Measurements from ENCODE around the gene TCHH. TPM values are rescaled to one million over a fixed set of nuclear protein-coding genes. Genes with fewer than 3 reads are reported as not detected.

TCHH gene
- total and polyA plus RNA-seq, 4 donors, result 0.05 to 0.33 (median 0.08) TPM

DNA sequence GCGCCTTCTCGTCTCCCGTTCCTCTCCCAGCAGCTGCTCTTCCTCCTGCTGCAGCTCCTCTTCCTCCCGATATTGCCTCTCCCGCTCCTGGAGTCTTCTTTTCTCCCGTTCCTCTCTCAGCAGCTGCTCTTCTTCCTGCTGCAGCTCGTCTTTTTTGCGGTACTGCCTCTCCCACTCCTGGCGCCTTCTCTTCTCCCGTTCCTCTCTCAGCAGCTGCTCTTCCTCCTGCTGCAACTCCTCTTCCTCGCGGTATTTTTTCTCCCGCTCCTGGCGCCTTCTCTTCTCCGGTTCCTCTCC is 5.3 kb downstream of the TCHH start:
- WGBS, result 7% methylated on average over 15 of the region's 15 CpGs
- TF ChIP-seq GABPA (IDR thresholded peaks at IDR 0.05 in 1 of 2, conservative IDR thresholded peaks at IDR 0.05 in 1 of 2), result no peak
- no peak for TF ChIP-seq EGR1 (IDR thresholded peaks at IDR 0.05; ENCODE audit: low read depth in 2 of 2)
- TF ChIP-seq FOXA1 (IDR thresholded peaks at IDR 0.05), result no peak
- no peak for TF ChIP-seq TAF1 (conservative IDR thresholded peaks at IDR 0.05)
- Histone ChIP-seq H3K9ac (ENCODE audit: low read depth in 1 of 2, low read length in 2 of 2) (no peak overlapping the region), H3K9me3 (ENCODE audit: control insufficient read depth in 4 of 4, low read length in 3 of 4) (no peaks in the 10 kb centered on the region), H3K27me3 (ENCODE audit: control insufficient read depth in 4 of 4, insufficient read depth in 4 of 4, low read length in 3 of 4) (peaks cover 0 to 26% (median 15%) of the 10 kb centered on the region in 4 donors), H3K36me3 (ENCODE audit: control insufficient read depth in 4 of 4, insufficient read depth in 3 of 4, low read depth in 1 of 4, low read length in 3 of 4) (no peaks in the 10 kb centered on the region), H3K4me3 (ENCODE audit: low read depth in 1 of 3, low read length in 3 of 3) (peak overlapping the region in 1 of 3 donors; percentile 14), H3K4me1 (ENCODE audit: control insufficient read depth in 4 of 4, insufficient read depth in 4 of 4, low read length in 3 of 4) (peaks cover 4 to 49% (median 37%) of the 10 kb centered on the region in 4 donors), H3K27ac (ENCODE audit: low read depth in 1 of 2, low read length in 2 of 2) (no peak overlapping the region)
- DNase-seq (ENCODE audit: low spot score), result no peak

- no peaks in the 10 kb centered on the region for H3K9me3 ChIP-seq (ENCODE audit: control insufficient read depth in 4 of 4, low read length in 3 of 4)
- no peak overlapping the region for H3K27ac ChIP-seq (ENCODE audit: low read depth in 1 of 2, low read length in 2 of 2)
- no peak for DNase-seq (ENCODE audit: low spot score)
- WGBS, result 9% methylated on average over 31 of the region's 31 CpGs
- TF ChIP-seq EGR1 (IDR thresholded peaks at IDR 0.05; ENCODE audit: low read depth in 2 of 2) (no peak), ZBTB33 (IDR thresholded peaks at IDR 0.05) (no peak), FOXA2 (IDR thresholded peaks at IDR 0.05) (no peak), RAD21 (IDR thresholded peaks at IDR 0.05) (no peak), FOXA1 (IDR thresholded peaks at IDR 0.05) (no peak)
- H3K36me3 ChIP-seq (ENCODE audit: control insufficient read depth in 4 of 4, insufficient read depth in 3 of 4, low read depth in 1 of 4, low read length in 3 of 4), result no peaks in the 10 kb centered on the region
- peak overlapping the region in 1 of 3 donors; percentile 14 for H3K4me3 ChIP-seq (ENCODE audit: low read depth in 1 of 3, low read length in 3 of 3)
- H3K9ac ChIP-seq (ENCODE audit: low read depth in 1 of 2, low read length in 2 of 2), result no peak overlapping the region
- H3K4me1 ChIP-seq (ENCODE audit: control insufficient read depth in 4 of 4, insufficient read depth in 4 of 4, low read length in 3 of 4), result peaks cover 4 to 49% (median 37%) of the 10 kb centered on the region in 4 donors
- H3K27me3 ChIP-seq (ENCODE audit: control insufficient read depth in 4 of 4, insufficient read depth in 4 of 4, low read length in 3 of 4), result peaks cover 0 to 30% (median 12%) of the 10 kb centered on the region in 4 donors
Measured at GRCh38 chr1:152109231-152109997, 5.8 kb downstream of the TCHH start.

DNA sequence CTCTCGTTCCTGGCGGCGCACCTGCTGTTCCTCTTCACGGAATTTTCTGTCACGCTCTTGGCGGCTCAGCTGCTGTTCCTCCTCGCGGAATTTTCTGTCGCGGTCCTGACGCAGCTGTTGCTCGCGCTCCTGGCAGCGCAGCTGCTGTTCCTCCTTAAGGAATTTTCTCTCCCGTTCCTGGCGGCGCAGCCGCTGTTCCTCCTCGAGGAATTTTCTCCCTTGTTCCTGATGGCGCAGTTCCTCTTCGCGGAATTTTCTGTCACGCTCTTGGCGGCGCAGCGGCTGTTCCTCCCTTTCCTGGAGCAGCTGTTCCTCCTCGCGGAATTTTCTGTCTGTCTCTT is 6.4 kb downstream of the TCHH start:
- WGBS, result 14% methylated on average over 28 of the region's 28 CpGs
- no peak for DNase-seq (ENCODE audit: low spot score)
- Histone ChIP-seq H3K4me1 (ENCODE audit: control insufficient read depth in 4 of 4, insufficient read depth in 4 of 4, low read length in 3 of 4) (peaks cover 4 to 49% (median 37%) of the 10 kb centered on the region in 4 donors), H3K27ac (ENCODE audit: low read depth in 1 of 2, low read length in 2 of 2) (no peak overlapping the region), H3K9ac (ENCODE audit: low read depth in 1 of 2, low read length in 2 of 2) (no peak overlapping the region), H3K36me3 (ENCODE audit: control insufficient read depth in 4 of 4, insufficient read depth in 3 of 4, low read depth in 1 of 4, low read length in 3 of 4) (no peaks in the 10 kb centered on the region), H3K27me3 (ENCODE audit: control insufficient read depth in 4 of 4, insufficient read depth in 4 of 4, low read length in 3 of 4) (peaks cover 0 to 30% (median 11%) of the 10 kb centered on the region in 4 donors), H3K9me3 (ENCODE audit: control insufficient read depth in 4 of 4, low read length in 3 of 4) (no peaks in the 10 kb centered on the region), H3K4me3 (ENCODE audit: low read depth in 1 of 3, low read length in 3 of 3) (no peak overlapping the region)
- TF ChIP-seq HNF4A (conservative IDR thresholded peaks at IDR 0.05), result no peak
- TF ChIP-seq ATF3 (IDR thresholded peaks at IDR 0.05), result no peak
- no peak for TF ChIP-seq GABPA (IDR thresholded peaks at IDR 0.05 in 1 of 2, conservative IDR thresholded peaks at IDR 0.05 in 1 of 2)
- TF ChIP-seq EGR1 (IDR thresholded peaks at IDR 0.05; ENCODE audit: low read depth in 2 of 2), result no peak
- no peak for TF ChIP-seq RAD21 (IDR thresholded peaks at IDR 0.05)

All from liver (tissue), 9 donors.